Type B pancreatic cell (in vitro differentiated cells): ENCODE results near the gene INPP4A. TPM values are rescaled to one million over a fixed set of nuclear protein-coding genes. Genes with fewer than 3 reads are reported as not detected.
A peak's percentile ranks its signal among the peaks of the same experiment; 100 is the strongest.

Experiments used
- DNase-seq: peaks from one replicate; pipeline ENCODE4 v3.0.0; 2021; ENCODE audit warnings: mixed read lengths; ENCODE audit not compliant: unreplicated experiment; ENCODE audit errors: extremely low spot score
- H3K27ac Mint-ChIP-seq: 2 replicates; pipeline ENCODE4 v1.8.0; 2021; ENCODE audit warnings: mild to moderate bottlenecking, mixed read lengths
- H3K27me3 Mint-ChIP-seq: 2 replicates; pipeline ENCODE4 v1.8.0; 2021; ENCODE audit warnings: mixed read lengths
- H3K36me3 Mint-ChIP-seq: 2 replicates; pipeline ENCODE4 v1.8.0; 2021; ENCODE audit warnings: mixed read lengths
- H3K4me1 Mint-ChIP-seq: one replicate; pipeline ENCODE4 v1.8.0; 2021; ENCODE audit warnings: mixed read lengths; ENCODE audit not compliant: unreplicated experiment
- H3K4me3 Mint-ChIP-seq: 2 replicates; pipeline ENCODE4 v1.8.0; 2021; ENCODE audit warnings: mild to moderate bottlenecking, mixed read lengths
- H3K9me3 Mint-ChIP-seq: 2 replicates; pipeline ENCODE4 v1.8.0; 2021; ENCODE audit warnings: mixed read lengths
- CTCF ChIP-seq: fragments of 200-600 bp; sonication (generic); conservative IDR thresholded peaks from 2 replicates; pipeline ENCODE4 v1.5.0; 2021; ENCODE audit warnings: antibody characterized with exemption, mild to moderate bottlenecking
- total RNA-seq: library from RNA; stranded (reverse); gene quantifications from 2 replicates; pipeline ENCODE4 v1.2.1, GENCODE V29; 2021; ENCODE audit warnings: low replicate concordance

INPP4A gene
- total RNA-seq, 1 donor from 2014 or later = 37.6 TPM

GRCh38 chr2:98500561-98500960 lies 55.9 kb downstream of the INPP4A start:
- Mint-ChIP-seq H3K4me3 (no peak overlapping the region), H3K4me1 (peaks cover 53% of the 10 kb centered on the region), H3K27me3 (no peaks in the 10 kb centered on the region), H3K36me3 (peaks cover 16% of the 10 kb centered on the region), H3K9me3 (peaks cover 25% of the 10 kb centered on the region), H3K27ac (peak overlapping the region; percentile 83)
- TF ChIP-seq CTCF = no peak
- no peak for DNase-seq

GRCh38 chr2:98501223-98501622 lies 56.6 kb downstream of the INPP4A start:
- no peak for TF ChIP-seq CTCF
- no peak for DNase-seq
- peaks cover 58% of the 10 kb centered on the region for H3K4me1 Mint-ChIP-seq
- no peak overlapping the region for H3K4me3 Mint-ChIP-seq
- H3K27ac Mint-ChIP-seq = no peak overlapping the region
- no peaks in the 10 kb centered on the region for H3K27me3 Mint-ChIP-seq
- H3K9me3 Mint-ChIP-seq = peaks cover 23% of the 10 kb centered on the region
- peaks cover 14% of the 10 kb centered on the region for H3K36me3 Mint-ChIP-seq

GRCh38 chr2:98501876-98502275 lies 57.2 kb downstream of the INPP4A start:
- Mint-ChIP-seq H3K27me3 (no peaks in the 10 kb centered on the region), H3K4me1 (peaks cover 64% of the 10 kb centered on the region), H3K9me3 (peaks cover 17% of the 10 kb centered on the region), H3K27ac (peak overlapping the region; percentile 62), H3K36me3 (peaks cover 9% of the 10 kb centered on the region), H3K4me3 (no peak overlapping the region)
- TF ChIP-seq CTCF = no peak
- DNase-seq = no peak

GRCh38 chr2:98502556-98503335 lies 58.1 kb downstream of the INPP4A start:
- H3K4me3 Mint-ChIP-seq = no peak overlapping the region
- DNase-seq = no peak
- H3K9me3 Mint-ChIP-seq = peaks cover 17% of the 10 kb centered on the region
- H3K4me1 Mint-ChIP-seq = peaks cover 67% of the 10 kb centered on the region
- no peaks in the 10 kb centered on the region for H3K27me3 Mint-ChIP-seq
- peak overlapping the region; percentile 62 for H3K27ac Mint-ChIP-seq
- H3K36me3 Mint-ChIP-seq = peaks cover 9% of the 10 kb centered on the region
- TF ChIP-seq CTCF = no peak

GRCh38 chr2:98503481-98504105 lies 58.9 kb downstream of the INPP4A start:
- Mint-ChIP-seq H3K27ac (peak overlapping the region; percentile 62), H3K27me3 (no peaks in the 10 kb centered on the region), H3K36me3 (peaks cover 3% of the 10 kb centered on the region), H3K4me3 (no peak overlapping the region), H3K9me3 (peaks cover 10% of the 10 kb centered on the region), H3K4me1 (peaks cover 69% of the 10 kb centered on the region)
- no peak for TF ChIP-seq CTCF
- no peak for DNase-seq
